Chondrocyte (in vitro differentiated cells): ENCODE measurements around the gene SIK2. TPM values are rescaled to one million over a fixed set of nuclear protein-coding genes. Genes with fewer than 3 reads are reported as not detected.

ENCODE experiments used
- DNase-seq: peaks from one replicate; pipeline ENCODE4 v3.0.0; 2021; ENCODE audit warnings: mixed read lengths, low spot score
- H3K27ac Mint-ChIP-seq: one replicate; pipeline ENCODE4 v1.8.0; 2021; ENCODE audit warnings: mild to moderate bottlenecking, moderate library complexity, mixed read lengths; ENCODE audit not compliant: unreplicated experiment
- H3K27me3 Mint-ChIP-seq: 2 replicates; pipeline ENCODE4 v1.8.0; 2021; ENCODE audit warnings: low read depth, mixed read lengths
- H3K36me3 Mint-ChIP-seq: 2 replicates; pipeline ENCODE4 v1.8.0; 2021; ENCODE audit warnings: low read depth, mixed read lengths
- H3K4me1 Mint-ChIP-seq: 2 replicates; pipeline ENCODE4 v1.8.0; 2021; ENCODE audit warnings: low read depth, mild to moderate bottlenecking, mixed read lengths
- H3K4me3 Mint-ChIP-seq: one replicate; pipeline ENCODE4 v1.8.0; 2021; ENCODE audit warnings: mild to moderate bottlenecking, moderate library complexity, mixed read lengths; ENCODE audit not compliant: unreplicated experiment
- H3K9me3 Mint-ChIP-seq: 2 replicates; pipeline ENCODE4 v1.8.0; 2021; ENCODE audit warnings: low read depth, mixed read lengths
- CTCF ChIP-seq: fragments of 200-600 bp; sonication (generic); IDR thresholded peaks from 2 replicates; pipeline ENCODE4 v1.5.0; 2021; ENCODE audit warnings: antibody characterized with exemption, mild to moderate bottlenecking, moderate library complexity
- total RNA-seq: library from RNA; stranded (reverse); gene quantifications from 3 replicates; pipeline ENCODE4 v1.2.1, GENCODE V29; 2021

The SIK2 gene
- total RNA-seq, 1 donor from 2014 or later = 16.2 TPM

GRCh38 chr11:111756097-111756496, 153.8 kb downstream of the SIK2 start:
- H3K36me3 Mint-ChIP-seq = peaks cover 28% of the 10 kb centered on the region
- H3K9me3 Mint-ChIP-seq = no peaks in the 10 kb centered on the region
- TF ChIP-seq CTCF = no peak
- H3K27me3 Mint-ChIP-seq = no peaks in the 10 kb centered on the region
- H3K27ac Mint-ChIP-seq = no peak overlapping the region
- DNase-seq = no peak
- H3K4me3 Mint-ChIP-seq = no peak overlapping the region
- peaks cover 11% of the 10 kb centered on the region for H3K4me1 Mint-ChIP-seq

GRCh38 chr11:111759376-111759775, 157.1 kb downstream of the SIK2 start:
- H3K27ac Mint-ChIP-seq = peak overlapping the region; percentile 80
- no peaks in the 10 kb centered on the region for H3K9me3 Mint-ChIP-seq
- no peaks in the 10 kb centered on the region for H3K27me3 Mint-ChIP-seq
- H3K4me1 Mint-ChIP-seq = peaks cover 24% of the 10 kb centered on the region
- no peak overlapping the region for H3K4me3 Mint-ChIP-seq
- peaks cover 27% of the 10 kb centered on the region for H3K36me3 Mint-ChIP-seq
- no peak for DNase-seq
- TF ChIP-seq CTCF = no peak

GRCh38 chr11:111759778-111760407, 157.6 kb downstream of the SIK2 start:
- H3K4me1 Mint-ChIP-seq = peaks cover 29% of the 10 kb centered on the region
- DNase-seq = no peak
- no peaks in the 10 kb centered on the region for H3K27me3 Mint-ChIP-seq
- H3K27ac Mint-ChIP-seq = peak overlapping the region; percentile 80
- H3K4me3 Mint-ChIP-seq = no peak overlapping the region
- H3K36me3 Mint-ChIP-seq = peaks cover 27% of the 10 kb centered on the region
- no peak for TF ChIP-seq CTCF
- no peaks in the 10 kb centered on the region for H3K9me3 Mint-ChIP-seq

GRCh38 chr11:111761036-111761435, 158.8 kb downstream of the SIK2 start:
- H3K4me3 Mint-ChIP-seq = no peak overlapping the region
- peaks cover 27% of the 10 kb centered on the region for H3K36me3 Mint-ChIP-seq
- no peaks in the 10 kb centered on the region for H3K9me3 Mint-ChIP-seq
- H3K27ac Mint-ChIP-seq = no peak overlapping the region
- DNase-seq = no peak
- peaks cover 35% of the 10 kb centered on the region for H3K4me1 Mint-ChIP-seq
- H3K27me3 Mint-ChIP-seq = no peaks in the 10 kb centered on the region
- no peak for TF ChIP-seq CTCF

- H3K4me1 Mint-ChIP-seq = peaks cover 45% of the 10 kb centered on the region
- DNase-seq = no peak
- peaks cover 24% of the 10 kb centered on the region for H3K36me3 Mint-ChIP-seq
- no peak overlapping the region for H3K4me3 Mint-ChIP-seq
- no peak overlapping the region for H3K27ac Mint-ChIP-seq
- TF ChIP-seq CTCF = no peak
- H3K9me3 Mint-ChIP-seq = no peaks in the 10 kb centered on the region
- H3K27me3 Mint-ChIP-seq = no peaks in the 10 kb centered on the region
These were observed 160.3 kb downstream of the SIK2 start for GRCh38 chr11:111762526-111762925.
